Coronary artery (tissue), 2 donors: ENCODE results near the gene EARS2.
"Not testable (repeated sequence)": the region's sequence is repeated elsewhere in the genome, so short reads cannot be mapped to it uniquely, and the experiment has no call there.

Experiments
- DNase-seq: peaks from one replicate; pipeline ENCODE4 v3.0.0-alpha.2; 2017; ENCODE audit warnings: low spot score
- H3K27ac ChIP-seq, 2 donors: fragments of 200-600 bp; sonication (generic); one replicate each; pipeline ENCODE4 v1.5.1; 2016 to 2019
- H3K4me3 ChIP-seq: fragments of 200-600 bp; sonication (generic); 2 replicates; pipeline ENCODE4 v1.5.1; 2016; ENCODE audit warnings: mild to moderate bottlenecking, moderate library complexity
- CTCF ChIP-seq: fragments of 200-600 bp; sonication (generic); IDR thresholded peaks from one replicate; pipeline ENCODE4 v1.5.1; 2019; ENCODE audit warnings: antibody characterized with exemption

Gene EARS2

GRCh38 chr16:23494188-23494587, 63.0 kb downstream of the EARS2 start:
- no peak for DNase-seq
- Histone ChIP-seq H3K27ac (no peak overlapping the region), H3K4me3 (no peak overlapping the region)
- TF ChIP-seq CTCF = no peak

- Histone ChIP-seq H3K27ac (no peak overlapping the region), H3K4me3 (no peak overlapping the region)
- no peak for DNase-seq
- TF ChIP-seq CTCF = no peak
Measured at GRCh38 chr16:23491490-23492391, 65.4 kb downstream of the EARS2 start.

GRCh38 chr16:23486480-23486879, 70.7 kb downstream of the EARS2 start:
- no peak for TF ChIP-seq CTCF
- no peak for DNase-seq

GRCh38 chr16:23485841-23486240, 71.3 kb downstream of the EARS2 start:
- DNase-seq = no peak
- no peak for TF ChIP-seq CTCF
- no peak overlapping the region for H3K4me3 ChIP-seq
- H3K27ac ChIP-seq = no peak overlapping the region

More at GRCh38 chr16:23486480-23486879, 70.7 kb downstream of the EARS2 start:
- Histone ChIP-seq H3K4me3 (no peak overlapping the region), H3K27ac (no peak overlapping the region)

GRCh38 chr16:23485257-23485614, 71.9 kb downstream of the EARS2 start:
- no peak for DNase-seq
- Histone ChIP-seq H3K27ac (no peak overlapping the region), H3K4me3 (no peak overlapping the region)
- no peak for TF ChIP-seq CTCF

- Histone ChIP-seq H3K27ac (no peak overlapping the region), H3K4me3 (no peak overlapping the region)
- no peak for TF ChIP-seq CTCF
- no peak for DNase-seq
Measured at GRCh38 chr16:23484510-23485256, 72.5 kb downstream of the EARS2 start.

GRCh38 chr16:23483492-23483891, 73.7 kb downstream of the EARS2 start:
- H3K27ac ChIP-seq, H3K4me3 ChIP-seq, DNase-seq: not testable (repeated sequence)
